Stimulated activated naive CD8-positive, alpha-beta T cell treated with anti-CD3 and anti-CD28 coated beads, Interleukin-15, amount 100 ng/mL, for 72 hours (primary cell): ENCODE data around the gene NARS2.
"Not testable (repeated sequence)": the region's sequence is repeated elsewhere in the genome, so short reads cannot be mapped to it uniquely, and the experiment has no call there.

Experiments used
- ATAC-seq: fragments of 150-1000 bp; cut with Tn5 transposase; 2 replicates; pipeline ENCODE4 v1.10.0; 2021; ENCODE audit warnings: mild to moderate bottlenecking, moderate library complexity
- DNase-seq, 2 donors: peaks; one replicate each; pipeline ENCODE4 v3.0.0; 2021 to 2022
- H3K27ac Mint-ChIP-seq, 2 donors: one replicate each; pipeline ENCODE4 v1.8.0; 2022; ENCODE audit warnings: mild to moderate bottlenecking in 2 of 2, mixed read lengths in 2 of 2, moderate library complexity in 2 of 2
- H3K27me3 Mint-ChIP-seq: one replicate; pipeline ENCODE4 v1.8.0; 2022; ENCODE audit warnings: mixed read lengths
- H3K4me1 Mint-ChIP-seq: one replicate; pipeline ENCODE4 v1.8.0; 2022; ENCODE audit warnings: mild to moderate bottlenecking, mixed read lengths
- H3K4me3 Mint-ChIP-seq, 2 donors: one replicate each; pipeline ENCODE4 v1.8.0; 2022; ENCODE audit warnings: mild to moderate bottlenecking in 2 of 2, mixed read lengths in 2 of 2, moderate library complexity in 1 of 2
- H3K9me3 Mint-ChIP-seq, 2 donors: one replicate each; pipeline ENCODE4 v1.8.0; 2022; ENCODE audit warnings: mixed read lengths in 2 of 2

Gene NARS2

GRCh38 chr11:78594814-78595213, 20.1 kb upstream of the NARS2 start:
- Mint-ChIP-seq H3K4me3 (no peak overlapping the region), H3K27me3 (peaks cover 8% of the 10 kb centered on the region), H3K4me1 (no peaks in the 10 kb centered on the region), H3K9me3 (no peaks in the 10 kb centered on the region), H3K27ac (no peak overlapping the region)
- no peak for ATAC-seq
- no peak for DNase-seq

DNA sequence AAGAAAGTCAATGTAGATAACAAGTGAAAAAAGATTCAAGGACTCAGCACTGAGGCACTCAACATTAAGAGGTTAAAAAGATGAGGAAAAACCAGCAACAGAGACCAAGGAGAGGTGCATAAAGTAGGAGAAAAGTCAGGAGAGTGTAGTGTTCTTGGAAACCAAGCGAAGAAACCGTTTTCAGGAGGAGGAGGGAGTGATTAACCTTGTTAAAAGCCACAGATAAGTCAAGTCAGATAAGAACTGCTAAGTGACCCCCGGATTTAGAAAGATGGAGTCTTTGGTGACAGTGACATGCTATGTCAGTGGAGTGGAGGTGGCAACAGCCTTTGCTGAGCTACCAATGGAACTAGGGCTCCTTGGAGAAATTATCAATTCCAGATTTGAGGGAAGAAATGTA, 13.9 kb upstream of the NARS2 start:
- no peak overlapping the region for H3K27ac Mint-ChIP-seq
- no peaks in the 10 kb centered on the region for H3K4me1 Mint-ChIP-seq
- ATAC-seq: no peak
- no peak overlapping the region for H3K4me3 Mint-ChIP-seq
- peaks cover 8 to 16% of the 10 kb centered on the region in 2 donors for H3K9me3 Mint-ChIP-seq
- DNase-seq: no peak
- H3K27me3 Mint-ChIP-seq: peaks cover 10% of the 10 kb centered on the region

- DNase-seq (no peak), ATAC-seq (no peak)
- Mint-ChIP-seq H3K27me3 (peaks cover 10% of the 10 kb centered on the region), H3K4me3 (no peak overlapping the region), H3K27ac (no peak overlapping the region), H3K4me1 (no peaks in the 10 kb centered on the region), H3K9me3 (peaks cover 8 to 17% of the 10 kb centered on the region in 2 donors)
Measured at GRCh38 chr11:78587446-78587845, 12.8 kb upstream of the NARS2 start.

- ATAC-seq (no peak), DNase-seq (no peak)
- Mint-ChIP-seq H3K27me3 (peaks cover 10% of the 10 kb centered on the region), H3K9me3 (peaks cover 8 to 17% of the 10 kb centered on the region in 2 donors), H3K4me1 (no peaks in the 10 kb centered on the region), H3K27ac (no peak overlapping the region), H3K4me3 (no peak overlapping the region)
Measured at GRCh38 chr11:78586452-78587046, 11.9 kb upstream of the NARS2 start.

DNA sequence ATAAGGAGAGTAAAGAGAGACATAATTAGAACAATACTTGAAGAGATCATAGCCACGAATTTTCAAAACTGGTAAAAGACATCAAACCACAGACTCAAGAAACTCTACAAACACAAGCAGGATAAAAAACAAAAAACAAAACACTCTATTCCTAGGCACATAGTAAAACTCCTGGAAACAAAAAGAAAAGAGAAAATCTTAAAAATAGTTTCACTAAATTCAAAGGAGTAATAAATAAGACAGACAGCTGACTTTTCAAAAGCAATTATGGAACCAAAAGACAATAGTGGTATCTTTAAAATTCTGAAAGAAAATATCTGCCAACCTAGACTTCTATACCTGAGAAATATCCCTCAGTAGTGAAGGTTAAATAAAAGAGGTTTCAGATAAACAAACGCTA, 9.2 kb upstream of the NARS2 start:
- no peak for ATAC-seq
- Mint-ChIP-seq H3K4me1 (no peaks in the 10 kb centered on the region), H3K9me3 (peaks cover 8 to 17% of the 10 kb centered on the region in 2 donors), H3K4me3 (no peak overlapping the region), H3K27ac (no peak overlapping the region), H3K27me3 (peaks cover 10% of the 10 kb centered on the region)
- DNase-seq: no peak

- peak overlapping the region in 1 of 2 donors; percentile 21 for H3K27ac Mint-ChIP-seq
- H3K4me1 Mint-ChIP-seq: peaks cover 22% of the 10 kb centered on the region
Measured at GRCh38 chr11:78577495-78577894, 2.8 kb upstream of the NARS2 start.

GRCh38 chr11:78576549-78577097, 2.0 kb upstream of the NARS2 start:
- ATAC-seq (no peak), DNase-seq (no peak)
- Mint-ChIP-seq H3K27me3 (no peaks in the 10 kb centered on the region), H3K9me3 (no peaks in the 10 kb centered on the region), H3K4me3 (no peak overlapping the region), H3K27ac (no peak overlapping the region), H3K4me1 (peaks cover 29% of the 10 kb centered on the region)

More at GRCh38 chr11:78577495-78577894, 2.8 kb upstream of the NARS2 start:
- no peaks in the 10 kb centered on the region for H3K27me3 Mint-ChIP-seq
- no peak for ATAC-seq
- H3K9me3 Mint-ChIP-seq: no peaks in the 10 kb centered on the region
- no peak overlapping the region for H3K4me3 Mint-ChIP-seq
- DNase-seq: no peak

DNA sequence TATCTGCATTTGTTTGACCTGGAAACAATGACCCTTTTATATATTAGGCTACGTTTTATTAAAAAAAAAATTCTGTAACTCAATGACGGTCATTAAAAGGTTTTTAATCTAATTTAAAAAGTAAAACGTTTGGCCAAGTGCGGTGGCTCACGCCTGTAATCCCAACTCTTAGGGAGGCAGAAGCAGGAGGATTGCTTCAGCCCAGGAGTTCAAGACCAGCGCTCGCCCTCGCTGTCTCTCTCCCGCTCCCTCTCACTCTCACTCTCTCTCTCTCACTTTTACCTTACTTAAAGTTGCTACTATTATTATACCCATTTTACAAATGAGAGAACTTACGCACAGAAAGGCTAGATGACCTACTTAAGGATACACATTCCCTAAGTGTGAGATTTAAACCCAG, 814 bp upstream of the NARS2 start:
- Mint-ChIP-seq H3K27me3 (no peaks in the 10 kb centered on the region), H3K9me3 (no peaks in the 10 kb centered on the region), H3K27ac (no peak overlapping the region), H3K4me1 (peaks cover 38% of the 10 kb centered on the region), H3K4me3 (peak overlapping the region; percentile 90 to 98)
- no peak for DNase-seq
- no peak for ATAC-seq

DNA sequence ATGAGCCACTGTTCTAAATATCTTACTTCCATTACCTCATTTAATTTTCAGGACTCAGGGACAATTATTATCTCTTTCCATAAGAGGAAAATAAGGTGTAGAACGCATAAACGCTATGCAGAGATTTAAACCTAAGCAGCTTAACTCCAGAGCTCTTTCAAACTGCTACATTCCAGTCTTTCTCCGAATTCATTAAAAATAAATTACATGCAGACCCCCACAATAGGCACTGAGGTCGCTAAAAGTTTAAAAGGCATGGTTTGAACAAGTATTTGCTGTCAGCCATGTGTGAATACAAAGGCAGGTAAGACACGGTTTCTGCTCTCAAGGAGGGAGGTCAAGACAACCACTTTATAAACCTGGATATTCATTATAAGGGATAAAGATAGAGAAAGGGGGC, 983 bp downstream of the NARS2 start:
- ATAC-seq (no peak), DNase-seq (no peak)
- H3K9me3 Mint-ChIP-seq: no peaks in the 10 kb centered on the region
- H3K4me1 Mint-ChIP-seq: peaks cover 42% of the 10 kb centered on the region
- no peaks in the 10 kb centered on the region for H3K27me3 Mint-ChIP-seq
- H3K4me3 Mint-ChIP-seq: peak overlapping the region; percentile 90 to 98
- peak overlapping the region; percentile 98 for H3K27ac Mint-ChIP-seq

DNA sequence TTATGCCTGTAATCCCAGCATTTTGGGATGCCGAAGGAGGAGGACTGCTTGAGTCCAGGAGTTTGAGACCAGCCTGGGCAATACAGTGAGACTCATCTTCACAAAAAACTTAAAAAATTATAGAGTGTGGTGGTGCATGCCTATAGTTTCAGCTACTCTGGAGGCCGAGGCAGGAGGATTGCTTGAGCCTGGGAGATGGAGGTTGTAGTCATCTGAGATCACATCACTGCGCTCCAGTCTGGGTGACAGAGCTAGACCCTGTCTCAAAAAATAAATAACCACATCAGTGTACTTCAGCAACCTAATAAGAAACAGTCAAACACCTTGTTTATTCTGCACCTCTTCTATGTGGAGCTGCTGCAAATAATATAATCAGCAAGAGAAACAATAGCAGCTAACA, 1.4 kb downstream of the NARS2 start:
- ATAC-seq (no peak), DNase-seq (no peak)
- Mint-ChIP-seq H3K4me1 (peaks cover 42% of the 10 kb centered on the region), H3K9me3 (no peaks in the 10 kb centered on the region), H3K4me3 (peak overlapping the region; percentile 90 to 98), H3K27ac (peak overlapping the region in 1 of 2 donors; percentile 31), H3K27me3 (no peaks in the 10 kb centered on the region)

- Mint-ChIP-seq H3K9me3 (no peaks in the 10 kb centered on the region), H3K4me1 (peaks cover 42% of the 10 kb centered on the region), H3K27me3 (no peaks in the 10 kb centered on the region), H3K4me3 (peak overlapping the region in 1 of 2 donors; percentile 35), H3K27ac (peak overlapping the region in 1 of 2 donors; percentile 25)
- DNase-seq (no peak), ATAC-seq (no peak)
Measured at GRCh38 chr11:78572394-78572793, 2.3 kb downstream of the NARS2 start.

- DNase-seq (no peak), ATAC-seq (no peak)
- Mint-ChIP-seq H3K4me3 (no peak overlapping the region), H3K9me3 (no peaks in the 10 kb centered on the region), H3K4me1 (peaks cover 41% of the 10 kb centered on the region), H3K27ac (no peak overlapping the region), H3K27me3 (no peaks in the 10 kb centered on the region)
Measured at GRCh38 chr11:78570031-78570430, 4.6 kb downstream of the NARS2 start.

DNA sequence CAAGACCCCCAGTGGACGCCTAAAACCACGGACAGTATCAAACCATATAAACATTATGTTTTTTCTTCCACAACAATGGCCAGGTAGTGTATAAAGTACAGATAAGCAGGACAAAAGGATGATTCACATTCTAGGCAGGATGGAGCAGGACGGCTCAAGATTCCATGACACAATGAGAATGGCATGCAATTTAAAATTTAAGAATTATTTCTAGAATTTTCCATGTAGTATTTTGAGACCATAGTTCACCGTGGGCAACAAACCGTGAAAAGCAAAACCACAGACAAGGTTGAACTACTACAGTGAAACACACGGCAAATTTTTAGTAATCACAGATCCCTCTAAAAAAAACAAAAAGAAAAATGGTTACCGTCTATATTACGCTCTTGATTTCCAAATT, 7.5 kb downstream of the NARS2 start:
- no peak for ATAC-seq
- no peak overlapping the region for H3K27ac Mint-ChIP-seq
- H3K9me3 Mint-ChIP-seq: no peaks in the 10 kb centered on the region
- H3K27me3 Mint-ChIP-seq: no peaks in the 10 kb centered on the region
- peaks cover 30% of the 10 kb centered on the region for H3K4me1 Mint-ChIP-seq
- H3K4me3 Mint-ChIP-seq: no peak overlapping the region
- no peak for DNase-seq

GRCh38 chr11:78564490-78565467, 9.9 kb downstream of the NARS2 start:
- Mint-ChIP-seq H3K4me1 (peaks cover 37% of the 10 kb centered on the region), H3K4me3 (no peak overlapping the region), H3K9me3 (no peaks in the 10 kb centered on the region), H3K27ac (peak overlapping the region; percentile 48 to 71), H3K27me3 (no peaks in the 10 kb centered on the region)
- peak; percentile 64 for ATAC-seq
- peak in 1 of 2 donors; percentile 46 for DNase-seq

GRCh38 chr11:78564037-78564436, 10.6 kb downstream of the NARS2 start:
- DNase-seq, H3K4me3 Mint-ChIP-seq, H3K27me3 Mint-ChIP-seq, ATAC-seq, H3K9me3 Mint-ChIP-seq: not testable (repeated sequence)
- peak overlapping the region in 1 of 2 donors; percentile 71 for H3K27ac Mint-ChIP-seq
- H3K4me1 Mint-ChIP-seq: peaks cover 41% of the 10 kb centered on the region

- not testable (repeated sequence) for H3K9me3 Mint-ChIP-seq, H3K4me3 Mint-ChIP-seq, DNase-seq, H3K27me3 Mint-ChIP-seq, H3K27ac Mint-ChIP-seq, ATAC-seq
- peaks cover 41% of the 10 kb centered on the region for H3K4me1 Mint-ChIP-seq
Measured at GRCh38 chr11:78563090-78563489, 11.6 kb downstream of the NARS2 start.
